Activated CD8-positive, alpha-beta memory T cell treated with anti-CD3 and anti-CD28 coated beads, Interleukin-2, amount 50 U/mL, for 24 hours (primary cell): Measurements from ENCODE around the gene PRIMA1.

Experiments used
- DNase-seq: peaks from one replicate; pipeline ENCODE4 v3.0.0-alpha.2; 2020; ENCODE audit errors: extremely low read depth

The PRIMA1 gene

DNA sequence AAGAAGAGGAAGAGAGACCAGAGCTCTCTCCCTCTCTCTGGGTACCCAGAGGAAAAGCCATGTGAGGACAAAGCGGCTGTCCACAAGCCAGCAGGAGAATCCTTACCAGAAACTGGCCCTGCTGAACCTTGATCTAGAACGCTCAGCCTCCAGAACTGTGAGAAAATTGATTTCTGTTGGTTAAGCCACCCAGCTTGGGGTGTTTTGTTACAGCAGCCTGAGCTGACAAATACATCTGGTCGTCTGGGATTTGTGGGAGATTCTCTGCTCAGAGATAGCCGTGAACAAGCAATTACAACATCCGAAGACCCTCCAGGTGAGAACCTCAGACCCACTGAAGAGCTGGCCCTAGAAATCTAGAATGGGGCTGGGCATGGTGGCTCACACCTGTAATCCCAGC lies 6.5 kb upstream of the PRIMA1 start:
- DNase-seq: no peak

- no peak for DNase-seq
These were observed 5.5 kb upstream of the PRIMA1 start for GRCh38 chr14:93793555-93794324.

GRCh38 chr14:93792391-93792790 lies 4.1 kb upstream of the PRIMA1 start:
- no peak for DNase-seq

DNA sequence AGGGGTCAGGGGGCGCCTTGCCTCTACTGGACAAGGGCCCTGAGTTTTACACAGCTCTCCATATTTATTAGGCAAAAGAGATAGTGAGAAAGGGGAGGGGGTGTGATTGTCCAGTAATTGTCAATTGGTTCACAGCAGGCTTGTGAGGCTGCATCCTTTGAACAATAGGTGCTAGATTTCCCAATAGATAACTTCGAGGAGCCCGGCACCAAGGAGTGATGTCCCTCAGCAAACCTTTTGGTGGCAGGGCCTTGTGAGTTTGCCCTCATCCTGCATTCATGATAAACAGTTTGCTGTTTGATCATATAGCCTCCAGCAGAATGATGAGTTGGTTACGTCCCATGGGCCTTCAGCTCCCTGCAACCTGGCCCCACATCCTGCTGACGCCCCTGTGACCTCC lies 2.7 kb upstream of the PRIMA1 start:
- DNase-seq: no peak

DNA sequence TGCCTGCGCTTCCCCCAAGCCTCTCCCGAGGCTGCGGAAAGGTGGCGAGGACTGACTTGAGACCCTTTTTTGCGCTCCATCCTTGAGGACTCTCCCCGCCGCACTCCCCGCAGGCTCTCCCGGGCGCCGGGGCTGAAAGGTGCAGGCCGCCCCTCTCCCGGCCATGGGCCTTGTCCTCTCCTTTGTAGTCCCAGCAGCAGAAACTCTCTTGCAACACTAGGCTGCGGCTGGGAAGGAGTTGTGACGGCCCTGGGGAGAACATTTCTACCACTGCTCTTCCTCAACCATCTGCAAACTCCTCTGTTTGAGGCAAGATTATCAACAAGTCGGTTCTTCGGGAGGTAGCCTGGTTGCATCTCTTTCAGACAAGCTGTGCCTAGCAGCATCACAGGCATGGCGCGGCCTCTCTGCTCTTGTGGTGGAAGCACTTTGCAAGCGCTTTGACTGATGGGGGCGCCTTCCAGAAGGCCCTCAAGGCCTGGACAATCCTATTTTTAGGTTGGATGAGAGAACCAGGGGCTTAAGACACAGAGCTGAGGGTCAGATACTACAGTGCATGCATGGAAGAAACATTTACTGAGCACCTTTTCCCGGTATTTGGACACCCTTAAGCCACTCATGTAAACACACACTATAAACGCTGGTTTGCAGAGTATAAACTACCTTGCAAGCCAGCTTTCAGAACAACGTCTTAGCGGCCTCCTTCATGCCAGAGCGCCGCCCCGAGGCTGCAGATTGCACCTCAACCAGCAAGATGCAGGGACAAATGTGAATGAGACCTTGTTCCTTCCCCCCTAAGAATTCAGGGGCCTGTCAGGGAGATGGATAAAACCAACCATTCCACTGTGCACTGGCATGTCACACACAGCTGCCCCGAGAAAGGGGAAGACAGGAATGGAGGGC lies 1.2 kb upstream of the PRIMA1 start:
- DNase-seq: no peak

DNA sequence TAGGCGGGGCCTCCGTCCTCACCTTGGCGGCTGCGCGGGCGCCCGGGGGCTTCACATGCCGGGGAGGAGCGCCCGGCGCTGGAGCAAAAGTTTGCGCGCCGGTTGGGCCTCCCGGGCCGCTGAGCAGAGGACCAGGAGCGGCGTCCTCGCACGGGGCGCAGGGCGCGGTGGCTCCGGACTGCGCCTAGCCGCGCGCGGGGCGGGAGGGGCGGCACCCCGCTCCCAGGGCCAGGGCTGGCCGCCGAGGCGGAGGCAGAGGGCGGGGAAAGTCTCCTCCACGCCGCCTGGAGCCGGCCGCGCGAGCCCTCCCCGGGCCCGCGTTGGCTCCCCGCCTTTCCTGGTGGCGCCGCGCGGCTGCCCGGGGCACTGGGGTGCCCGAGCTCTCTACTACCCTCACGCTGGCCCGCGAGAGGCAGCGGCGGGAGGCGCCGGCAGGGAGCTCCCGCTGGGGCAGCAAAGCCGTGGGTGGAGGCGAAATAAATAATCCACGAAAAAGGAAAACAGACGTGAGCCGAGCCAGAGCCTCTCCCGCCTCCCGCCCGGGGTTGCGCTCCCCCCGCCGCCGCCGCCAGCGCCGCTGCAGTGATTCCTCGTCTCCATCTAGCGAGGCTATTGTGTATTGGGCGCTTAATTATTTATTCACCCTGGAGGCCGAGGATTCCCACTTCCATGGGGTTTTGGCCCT lies 400 bp upstream of the PRIMA1 start:
- no peak for DNase-seq

- DNase-seq: no peak
These were observed 606 bp downstream of the PRIMA1 start for GRCh38 chr14:93787465-93788292.

DNA sequence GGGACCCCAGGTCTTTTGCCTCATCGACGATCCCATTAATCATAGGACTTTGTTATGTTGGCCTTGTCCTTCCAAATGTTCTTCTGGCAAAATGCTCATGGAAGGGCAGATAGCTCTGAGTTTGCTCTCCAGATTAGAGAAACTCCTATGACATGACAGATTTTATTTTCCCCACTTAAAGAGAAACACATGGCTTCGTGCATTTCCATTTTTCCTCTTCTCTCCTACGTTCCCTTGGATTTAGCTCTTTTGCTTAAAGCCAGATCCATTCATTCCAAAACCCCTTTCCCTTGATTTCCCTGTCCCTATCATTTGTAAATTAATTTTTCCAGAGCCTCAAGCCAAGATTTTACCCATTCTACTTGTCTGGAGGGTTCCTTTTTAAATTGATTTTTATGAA lies 2.9 kb downstream of the PRIMA1 start:
- DNase-seq: no peak

GRCh38 chr14:93784878-93785277 lies 3.4 kb downstream of the PRIMA1 start:
- DNase-seq: no peak

- DNase-seq: no peak
These were observed 7.4 kb downstream of the PRIMA1 start for GRCh38 chr14:93780813-93781400.

GRCh38 chr14:93778856-93779629 lies 9.2 kb downstream of the PRIMA1 start:
- DNase-seq: no peak

- no peak for DNase-seq
These were observed 9.8 kb downstream of the PRIMA1 start for GRCh38 chr14:93778453-93778852.

GRCh38 chr14:93775744-93776143 lies 12.5 kb downstream of the PRIMA1 start:
- no peak for DNase-seq

GRCh38 chr14:93775158-93775557 lies 13.1 kb downstream of the PRIMA1 start:
- DNase-seq: no peak

DNA sequence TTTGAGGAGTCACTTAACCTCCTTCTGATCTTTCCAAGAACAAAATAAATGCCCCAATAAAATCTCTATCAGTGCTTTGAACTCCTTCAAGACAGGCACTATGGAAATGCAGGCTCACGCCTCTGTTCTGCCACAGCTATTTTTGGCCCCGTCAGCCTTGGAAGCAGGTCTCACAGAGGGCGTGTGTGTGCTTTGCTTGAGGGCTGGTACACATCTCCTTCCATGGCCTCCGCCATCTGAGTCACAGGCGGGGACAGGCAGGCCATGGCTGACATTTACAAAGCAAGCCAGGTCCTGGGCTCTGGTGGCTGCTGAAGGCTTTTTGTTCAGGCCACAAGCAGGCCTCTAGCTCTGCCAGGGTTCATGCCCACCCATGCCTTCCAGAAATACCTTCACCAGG lies 16.0 kb downstream of the PRIMA1 start:
- DNase-seq: no peak

GRCh38 chr14:93765970-93766369 lies 22.3 kb downstream of the PRIMA1 start:
- no peak for DNase-seq

- DNase-seq: no peak
These were observed 23.1 kb downstream of the PRIMA1 start for GRCh38 chr14:93765155-93765554.

DNA sequence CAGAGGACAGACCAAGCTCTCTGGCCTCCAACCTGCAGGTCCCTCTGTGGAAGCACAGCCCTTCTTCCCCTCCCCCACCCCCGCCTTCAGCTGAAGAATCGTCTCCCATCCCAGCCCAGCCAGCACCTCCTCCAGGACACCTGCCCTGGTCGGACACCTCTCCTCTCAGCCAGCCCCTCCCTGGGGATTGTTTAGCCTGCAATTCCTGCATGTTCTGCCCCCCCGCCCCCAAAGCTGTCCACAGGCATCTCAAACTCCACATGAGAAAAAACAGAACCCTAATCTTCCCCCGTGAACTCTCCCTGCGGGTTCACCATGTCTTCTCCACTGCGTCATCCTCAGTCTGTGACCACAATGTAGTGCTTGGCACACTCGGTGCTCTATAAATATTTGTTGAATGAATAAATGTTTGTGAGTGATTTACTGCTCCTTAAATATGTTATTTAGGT lies 24.1 kb downstream of the PRIMA1 start:
- DNase-seq: no peak

- DNase-seq: no peak
These were observed 28.5 kb downstream of the PRIMA1 start for GRCh38 chr14:93759719-93760307.

- no peak for DNase-seq
These were observed 31.1 kb downstream of the PRIMA1 start for GRCh38 chr14:93757206-93757605.
